ENCODE measurements around the gene STXBP5. TPM values are rescaled to one million over a fixed set of nuclear protein-coding genes. Genes with fewer than 3 reads are reported as not detected.

STXBP5 gene
- total RNA-seq, 1 experiment from 2014 or later = 11.6 TPM

GRCh38 chr6:147347179-147347881 lies 143.1 kb downstream of the STXBP5 start:
- no peak overlapping the region; a peak in 1 of 7 replicates for H3K27ac Mint-ChIP-seq
- H2AFZ ChIP-seq (ENCODE audit: low read length) = no peak overlapping the region
- H3K4me1 ChIP-seq (ENCODE audit: insufficient read depth, low read length) = no peaks in the 10 kb centered on the region
- no CpG with 5 or more reads among the region's 2 CpGs for WGBS (ENCODE audit: extremely low coverage, insufficient read length, low lambda C conversion rate)
- DNase-seq = no peak
- no peak overlapping the region for H3K4me2 ChIP-seq (ENCODE audit: insufficient read depth, insufficient read length, low read length)
- H3K9me3 ChIP-seq (ENCODE audit: control insufficient read depth, low read depth, low read length) = no peaks in the 10 kb centered on the region
- no peak overlapping the region for H2BK5ac ChIP-seq (ENCODE audit: insufficient read length, low read length)
- H2BK12ac ChIP-seq (ENCODE audit: insufficient read length, low read depth, low read length) = no peak overlapping the region
- no peak overlapping the region for H3K27ac ChIP-seq (ENCODE audit: insufficient read length, low read depth, low read length)
- H2BK15ac ChIP-seq (ENCODE audit: low read depth, low read length) = no peak overlapping the region
- no peak overlapping the region for H3K4me3 Mint-ChIP-seq
- no peak overlapping the region for H3K9ac ChIP-seq (ENCODE audit: extremely low read depth, insufficient read length, low read length)
- no peaks in the 10 kb centered on the region for H3K79me1 ChIP-seq (ENCODE audit: insufficient read depth, low read depth, low read length, poor library complexity, severe bottlenecking)
- no peak overlapping the region for H3K14ac ChIP-seq (ENCODE audit: insufficient read depth, low read length)
- no peak overlapping the region for H2BK20ac ChIP-seq (ENCODE audit: low read depth, low read length, poor library complexity, severe bottlenecking)
- H4K5ac ChIP-seq (ENCODE audit: insufficient read length, low read depth, low read length) = no peak overlapping the region
- no peak overlapping the region for H4K91ac ChIP-seq (ENCODE audit: insufficient read length, low read depth, low read length)
- H3K23me2 ChIP-seq (ENCODE audit: insufficient read length, low read depth, low read length, poor library complexity, severe bottlenecking) = no peaks in the 10 kb centered on the region
- no peaks in the 10 kb centered on the region for H3K79me2 ChIP-seq (ENCODE audit: insufficient read depth, low read length)
- no peak overlapping the region for H4K8ac ChIP-seq (replicated peaks; ENCODE audit: insufficient read length, low read depth, low read length)
- H2AK5ac ChIP-seq (ENCODE audit: insufficient read length, low read length) = no peak overlapping the region
- no peaks in the 10 kb centered on the region for H3K27me3 Mint-ChIP-seq (ENCODE audit: low read depth)
- H3K56ac ChIP-seq (ENCODE audit: insufficient read length, low read depth, low read length) = no peak overlapping the region
- TF ChIP-seq CTCF (conservative IDR thresholded peaks at IDR 0.05) = no peak
- no peak overlapping the region for H3K4ac ChIP-seq (ENCODE audit: low read depth, low read length)
- no peaks in the 10 kb centered on the region for H3K4me1 Mint-ChIP-seq
- no peak overlapping the region for H3T11ph ChIP-seq (ENCODE audit: low read length)
- H3K36me3 Mint-ChIP-seq (ENCODE audit: insufficient read depth in 1 of 3, low read depth in 3 of 3) = no peaks in the 10 kb centered on the region; a peak in 1 of 7 replicates
- H3K9me3 Mint-ChIP-seq = no peaks in the 10 kb centered on the region
- no peak overlapping the region for H3K18ac ChIP-seq (ENCODE audit: insufficient read length, low read depth, low read length)
- no peaks in the 10 kb centered on the region for H3K27me3 ChIP-seq (ENCODE audit: insufficient read depth, low read length)
- no peak overlapping the region for H3K23ac ChIP-seq (ENCODE audit: insufficient read length, low read depth, low read length)
- no peaks in the 10 kb centered on the region for H4K20me1 ChIP-seq (ENCODE audit: control insufficient read depth, insufficient read depth, insufficient read length)
- no peak overlapping the region for H2BK120ac ChIP-seq (ENCODE audit: low read depth, low read length, poor library complexity, severe bottlenecking)

All from H9 (cell line).